Neural cell (in vitro differentiated cells): ENCODE results near the gene DISP2. TPM values are rescaled to one million over a fixed set of nuclear protein-coding genes. Genes with fewer than 3 reads are reported as not detected.

Source experiments
- H2AFZ ChIP-seq: fragments of 200-600, 300-800 bp; sonication (generic), shearing (Covaris generic); 2 replicates; pipeline ENCODE4 v1.6.0; 2014; ENCODE audit warnings: low read depth, mild to moderate bottlenecking, antibody characterized with exemption, low read length, moderate library complexity
- H3F3A ChIP-seq: fragments of 200-600 bp; shearing (Covaris generic); 2 replicates; pipeline ENCODE4 v1.6.1; 2016; ENCODE audit warnings: mild to moderate bottlenecking, moderate library complexity, mixed read lengths, antibody characterized with exemption, low read length; ENCODE audit not compliant: insufficient read depth, poor library complexity, severe bottlenecking
- H3K27ac ChIP-seq: fragments of 200-600, 300-800 bp; sonication (generic), shearing (Covaris generic); 2 replicates; pipeline ENCODE4 v1.5.1; 2014; ENCODE audit warnings: mild to moderate bottlenecking, low read length, moderate library complexity
- H3K27me3 ChIP-seq: fragments of 300-800, 200-600 bp; sonication (generic), shearing (Covaris generic); 2 replicates; pipeline ENCODE4 v1.6.0; 2014; ENCODE audit warnings: mild to moderate bottlenecking, low read depth, low read length, moderate library complexity; ENCODE audit not compliant: insufficient read depth
- H3K36me3 ChIP-seq: fragments of 300-800, 200-600 bp; sonication (generic), shearing (Covaris generic); 2 replicates; pipeline ENCODE4 v1.5.1; 2014; ENCODE audit warnings: mild to moderate bottlenecking, antibody characterized with exemption, low read length, moderate library complexity; ENCODE audit not compliant: insufficient read depth
- H3K4me2 ChIP-seq: fragments of 300-800, 200-600 bp; sonication (generic), shearing (Covaris generic); 2 replicates; pipeline ENCODE4 v1.6.0; 2014; ENCODE audit warnings: mild to moderate bottlenecking, low read length
- H3K4me3 ChIP-seq: fragments of 300-800, 200-600 bp; sonication (generic), shearing (Covaris generic); 2 replicates; pipeline ENCODE4 v1.5.1; 2014; ENCODE audit warnings: mild to moderate bottlenecking, low read length, moderate library complexity
- H3K79me2 ChIP-seq: fragments of 200-600 bp; shearing (Covaris generic); replicated peaks from 2 replicates; pipeline ENCODE4 v1.6.0; 2014; ENCODE audit warnings: mild to moderate bottlenecking, low read length, moderate library complexity; ENCODE audit not compliant: insufficient read depth
- H3K9ac ChIP-seq: fragments of 300-800, 200-600 bp; sonication (generic), shearing (Covaris generic); 2 replicates; pipeline ENCODE4 v1.6.1; 2016; ENCODE audit warnings: mild to moderate bottlenecking, low read length, mixed read lengths
- H3K9me2 ChIP-seq: fragments of 200-600 bp; shearing (Covaris generic); 2 replicates; pipeline ENCODE4 v1.6.1; 2016; ENCODE audit warnings: mild to moderate bottlenecking, low read length, mixed read lengths; ENCODE audit not compliant: insufficient read depth
- H3K9me3 ChIP-seq: fragments of 200-600, 300-800 bp; sonication (generic), shearing (Covaris generic); 2 replicates; pipeline ENCODE4 v1.6.1; 2016; ENCODE audit warnings: mild to moderate bottlenecking, mixed run types, low read length, moderate library complexity, mixed read lengths
- H4K20me1 ChIP-seq: fragments of 200-600 bp; shearing (Covaris generic); 2 replicates; pipeline ENCODE4 v1.6.1; 2016; ENCODE audit warnings: mild to moderate bottlenecking, mixed run types; ENCODE audit not compliant: insufficient read depth
- CTCF ChIP-seq: fragments of 450-650 bp; IDR thresholded peaks from 2 replicates; pipeline ENCODE4 v1.5.1; 2014; ENCODE audit warnings: antibody characterized with exemption, mild to moderate bottlenecking, moderate library complexity; ENCODE audit not compliant: poor library complexity, severe bottlenecking
- EP300 ChIP-seq: fragments of 450-650 bp; conservative IDR thresholded peaks from 2 replicates; pipeline ENCODE4 v1.6.1; 2014; ENCODE audit warnings: antibody characterized with exemption, mild to moderate bottlenecking, moderate library complexity; ENCODE audit not compliant: poor library complexity, severe bottlenecking
- EZH2 ChIP-seq: fragments of 200-600, 300-800 bp; shearing (Covaris generic), sonication (generic); IDR thresholded peaks from 2 replicates; pipeline ENCODE4 v1.6.1; 2014; ENCODE audit warnings: antibody characterized with exemption, low read length, borderline replicate concordance, mild to moderate bottlenecking; ENCODE audit not compliant: insufficient read depth, poor library complexity, severe bottlenecking
- MXI1 ChIP-seq: fragments of 450-650 bp; conservative IDR thresholded peaks from 2 replicates; pipeline ENCODE4 v1.6.1; 2014; ENCODE audit warnings: antibody characterized with exemption, mild to moderate bottlenecking; ENCODE audit not compliant: poor library complexity, severe bottlenecking
- POLR2AphosphoS5 ChIP-seq: IDR thresholded peaks from 2 replicates; pipeline ENCODE4 v1.6.1; 2012
- RAD21 ChIP-seq: fragments of 450-650 bp; conservative IDR thresholded peaks from 2 replicates; pipeline ENCODE4 v1.6.1; 2014; ENCODE audit warnings: antibody characterized with exemption, mild to moderate bottlenecking, moderate library complexity
- REST ChIP-seq: IDR thresholded peaks from 2 replicates; pipeline ENCODE4 v1.6.1; 2012; ENCODE audit warnings: borderline replicate concordance
- SMC3 ChIP-seq: fragments of 450-650 bp; conservative IDR thresholded peaks from 2 replicates; pipeline ENCODE4 v1.6.1; 2014; ENCODE audit warnings: antibody characterized with exemption, mild to moderate bottlenecking, moderate library complexity; ENCODE audit not compliant: poor library complexity
- TAF1 ChIP-seq: IDR thresholded peaks from 2 replicates; pipeline ENCODE4 v1.6.1; 2012; ENCODE audit warnings: low read depth
- polyA plus RNA-seq: library from polyadenylated mRNA; depleted of rRNA; stranded (reverse); fragments of >200 nt; gene quantifications from 2 replicates; pipeline ENCODE4 v1.2.3, GENCODE V29; 2014

The DISP2 gene
- polyA plus RNA-seq, 1 donor from 2014 or later, result 26.0 TPM

GRCh38 chr15:40372981-40373380 is 15.0 kb downstream of the DISP2 start:
- Histone ChIP-seq H3K27me3 (no peaks in the 10 kb centered on the region), H3K9me3 (no peaks in the 10 kb centered on the region), H3K79me2 (no peaks in the 10 kb centered on the region), H3F3A (no peaks in the 10 kb centered on the region), H3K27ac (no peak overlapping the region), H3K4me2 (no peak overlapping the region), H3K9me2 (no peaks in the 10 kb centered on the region), H4K20me1 (no peaks in the 10 kb centered on the region), H2AFZ (no peak overlapping the region), H3K9ac (no peak overlapping the region), H3K36me3 (peaks cover 6% of the 10 kb centered on the region), H3K4me3 (no peak overlapping the region)
- no peak for TF ChIP-seq EP300
- TF ChIP-seq TAF1, result no peak
- no peak for TF ChIP-seq POLR2AphosphoS5
- TF ChIP-seq MXI1, result no peak
- TF ChIP-seq EZH2, result no peak
- no peak for TF ChIP-seq RAD21
- no peak for TF ChIP-seq CTCF
- no peak for TF ChIP-seq REST
- no peak for TF ChIP-seq SMC3

- no peaks in the 10 kb centered on the region for H3K27me3 ChIP-seq
- no peaks in the 10 kb centered on the region for H3K79me2 ChIP-seq
- H3K27ac ChIP-seq, result no peak overlapping the region
- no peak overlapping the region for H3K4me2 ChIP-seq
- no peak overlapping the region for H2AFZ ChIP-seq
- no peak overlapping the region for H3K9ac ChIP-seq
- H4K20me1 ChIP-seq, result no peaks in the 10 kb centered on the region
- H3K4me3 ChIP-seq, result no peak overlapping the region
- H3K36me3 ChIP-seq, result no peaks in the 10 kb centered on the region
- TF ChIP-seq CTCF, result no peak
- TF ChIP-seq MXI1, result no peak
- TF ChIP-seq EP300, result no peak
- no peak for TF ChIP-seq TAF1
- TF ChIP-seq EZH2, result no peak
- TF ChIP-seq REST, result no peak
- no peak for TF ChIP-seq SMC3
- TF ChIP-seq RAD21, result no peak
- TF ChIP-seq POLR2AphosphoS5, result no peak
- H3K9me2 ChIP-seq, result no peaks in the 10 kb centered on the region
- no peaks in the 10 kb centered on the region for H3K9me3 ChIP-seq
- H3F3A ChIP-seq, result no peaks in the 10 kb centered on the region
Observed at GRCh38 chr15:40377606-40378005, 19.6 kb downstream of the DISP2 start.
